ENCODE measurements around the gene KLF7.

Gene KLF7

GRCh38 chr2:207148020-207148419, 17.7 kb downstream of the KLF7 start:
- DNase-seq (ENCODE audit: low spot score) = no peak

GRCh38 chr2:207144173-207144785, 21.5 kb downstream of the KLF7 start:
- DNase-seq (ENCODE audit: low spot score) = no peak

- DNase-seq (ENCODE audit: low spot score) = peak; percentile 76
Observed at GRCh38 chr2:207143215-207144172, 22.3 kb downstream of the KLF7 start.

- DNase-seq (ENCODE audit: low spot score) = no peak
Observed at GRCh38 chr2:207142461-207142860, 23.3 kb downstream of the KLF7 start.

GRCh38 chr2:207141386-207141785, 24.4 kb downstream of the KLF7 start:
- no peak for DNase-seq (ENCODE audit: low spot score)

GRCh38 chr2:207140265-207140664, 25.5 kb downstream of the KLF7 start:
- no peak for DNase-seq (ENCODE audit: low spot score)

GRCh38 chr2:207139552-207139951, 26.2 kb downstream of the KLF7 start:
- no peak for DNase-seq (ENCODE audit: low spot score)

- DNase-seq (ENCODE audit: low spot score) = no peak
Observed at GRCh38 chr2:207138627-207139297, 27.0 kb downstream of the KLF7 start.

GRCh38 chr2:207137596-207138337, 28.0 kb downstream of the KLF7 start:
- no peak for DNase-seq (ENCODE audit: low spot score)

- DNase-seq (ENCODE audit: low spot score) = no peak
Observed at GRCh38 chr2:207136874-207137273, 28.9 kb downstream of the KLF7 start.

- no peak for DNase-seq (ENCODE audit: low spot score)
Observed at GRCh38 chr2:207135801-207136457, 29.8 kb downstream of the KLF7 start.

- DNase-seq (ENCODE audit: low spot score) = no peak
Observed at GRCh38 chr2:207135340-207135739, 30.4 kb downstream of the KLF7 start.

GRCh38 chr2:207133820-207134519, 31.8 kb downstream of the KLF7 start:
- DNase-seq (ENCODE audit: low spot score) = peak; percentile 77

- DNase-seq (ENCODE audit: low spot score) = no peak
Observed at GRCh38 chr2:207133458-207133819, 32.3 kb downstream of the KLF7 start.

GRCh38 chr2:207132019-207132418, 33.7 kb downstream of the KLF7 start:
- DNase-seq (ENCODE audit: low spot score) = no peak

GRCh38 chr2:207131594-207131993, 34.2 kb downstream of the KLF7 start:
- DNase-seq (ENCODE audit: low spot score) = no peak

- DNase-seq (ENCODE audit: low spot score) = no peak
Observed at GRCh38 chr2:207130958-207131521, 34.7 kb downstream of the KLF7 start.

GRCh38 chr2:207129821-207130220, 35.9 kb downstream of the KLF7 start:
- no peak for DNase-seq (ENCODE audit: low spot score)

GRCh38 chr2:207128867-207129266, 36.9 kb downstream of the KLF7 start:
- DNase-seq (ENCODE audit: low spot score) = no peak

- DNase-seq (ENCODE audit: low spot score) = no peak
Observed at GRCh38 chr2:207126724-207127308, 38.9 kb downstream of the KLF7 start.
